ENCODE measurements around the gene MFNG. TPM values are rescaled to one million over a fixed set of nuclear protein-coding genes. Genes with fewer than 3 reads are reported as not detected.

MFNG gene
- total RNA-seq, 1 experiment from 2014 or later = 4.5 TPM

DNA sequence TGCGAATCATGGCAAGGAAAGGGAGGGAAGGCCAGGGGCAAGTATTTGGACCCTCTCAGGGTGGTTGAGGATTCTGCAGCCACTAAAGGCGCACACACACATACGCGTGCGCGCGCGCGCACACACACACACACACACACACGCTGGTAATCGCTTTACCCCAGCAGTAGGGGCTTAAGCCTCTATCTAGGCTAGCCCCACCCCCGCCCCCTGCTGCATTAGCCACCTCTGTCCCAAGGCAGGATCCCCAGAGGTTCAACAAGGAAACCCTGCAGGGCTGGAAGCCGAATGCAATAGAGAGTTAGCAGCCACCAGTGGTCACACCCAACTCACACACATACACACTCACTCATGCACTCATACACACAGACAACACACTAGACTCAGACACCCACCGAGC, 30.3 kb downstream of the MFNG start:
- peaks cover 49 to 72% of the 10 kb centered on the region in 2 experiments for H3K4me1 ChIP-seq (ENCODE audit: control insufficient read depth in 1 of 2, insufficient read depth in 2 of 2, low read length in 2 of 2)
- RAD21 ChIA-PET (ENCODE audit: low non-redundant PET in 1 of 2, low total read pairs in 2 of 2, uncharacterized antibody in 2 of 2, unreplicated experiment in 2 of 2) = interaction anchor here (0.6 to 6.7 kb wide), 4 partner anchors 14 to 139 kb away, joined by 3 to 63 read pairs (median 30); no protein-coding TSS in a partner anchor
- H3K9ac ChIP-seq (ENCODE audit: low read length) = peak overlapping the region; percentile 65
- POLR2A ChIA-PET = interaction anchor here (0.6 to 5.5 kb wide), 8 partner anchors 30 to 139 kb away, joined by 3 to 54 read pairs (median 4); no protein-coding TSS in a partner anchor
- no peak overlapping the region for H2AFZ ChIP-seq (ENCODE audit: low read depth, low read length, poor library complexity, severe bottlenecking)
- ATAC-seq = no peak
- TF ChIP-seq, protein P1, sequence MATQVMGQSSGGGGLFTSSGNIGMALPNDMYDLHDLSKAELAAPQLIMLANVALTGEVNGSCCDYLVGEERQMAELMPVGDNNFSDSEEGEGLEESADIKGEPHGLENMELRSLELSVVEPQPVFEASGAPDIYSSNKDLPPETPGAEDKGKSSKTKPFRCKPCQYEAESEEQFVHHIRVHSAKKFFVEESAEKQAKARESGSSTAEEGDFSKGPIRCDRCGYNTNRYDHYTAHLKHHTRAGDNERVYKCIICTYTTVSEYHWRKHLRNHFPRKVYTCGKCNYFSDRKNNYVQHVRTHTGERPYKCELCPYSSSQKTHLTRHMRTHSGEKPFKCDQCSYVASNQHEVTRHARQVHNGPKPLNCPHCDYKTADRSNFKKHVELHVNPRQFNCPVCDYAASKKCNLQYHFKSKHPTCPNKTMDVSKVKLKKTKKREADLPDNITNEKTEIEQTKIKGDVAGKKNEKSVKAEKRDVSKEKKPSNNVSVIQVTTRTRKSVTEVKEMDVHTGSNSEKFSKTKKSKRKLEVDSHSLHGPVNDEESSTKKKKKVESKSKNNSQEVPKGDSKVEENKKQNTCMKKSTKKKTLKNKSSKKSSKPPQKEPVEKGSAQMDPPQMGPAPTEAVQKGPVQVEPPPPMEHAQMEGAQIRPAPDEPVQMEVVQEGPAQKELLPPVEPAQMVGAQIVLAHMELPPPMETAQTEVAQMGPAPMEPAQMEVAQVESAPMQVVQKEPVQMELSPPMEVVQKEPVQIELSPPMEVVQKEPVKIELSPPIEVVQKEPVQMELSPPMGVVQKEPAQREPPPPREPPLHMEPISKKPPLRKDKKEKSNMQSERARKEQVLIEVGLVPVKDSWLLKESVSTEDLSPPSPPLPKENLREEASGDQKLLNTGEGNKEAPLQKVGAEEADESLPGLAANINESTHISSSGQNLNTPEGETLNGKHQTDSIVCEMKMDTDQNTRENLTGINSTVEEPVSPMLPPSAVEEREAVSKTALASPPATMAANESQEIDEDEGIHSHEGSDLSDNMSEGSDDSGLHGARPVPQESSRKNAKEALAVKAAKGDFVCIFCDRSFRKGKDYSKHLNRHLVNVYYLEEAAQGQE (IDR thresholded peaks at IDR 0.05; ENCODE audit: low read depth) = no peak
- TF ChIP-seq ATF3 (IDR thresholded peaks at IDR 0.05) (no peak), JUND (IDR thresholded peaks at IDR 0.05) (no peak), CBX3 (IDR thresholded peaks at IDR 0.05; ENCODE audit: low read depth) (no peak), TCF7L2 (IDR thresholded peaks at IDR 0.05; ENCODE audit: borderline replicate concordance, extremely low read depth, insufficient read depth, insufficient read length) (no peak), CEBPB (IDR thresholded peaks at IDR 0.05; ENCODE audit: low read depth) (no peak), ZFX (IDR thresholded peaks at IDR 0.05) (no peak), SRF (IDR thresholded peaks at IDR 0.05; ENCODE audit: low read depth) (no peak), POLR2A (IDR thresholded peaks at IDR 0.05; ENCODE audit: borderline replicate concordance, extremely low read depth, insufficient read depth, insufficient read length) (no peak), EZH2phosphoT487 (IDR thresholded peaks at IDR 0.05; ENCODE audit: borderline replicate concordance) (no peak), ELF1 (IDR thresholded peaks at IDR 0.05; ENCODE audit: borderline replicate concordance, low read depth) (no peak), EZH2 (IDR thresholded peaks at IDR 0.05) (no peak), SIN3A (IDR thresholded peaks at IDR 0.05; ENCODE audit: low read depth) (no peak)
- TF ChIP-seq, protein P2, sequence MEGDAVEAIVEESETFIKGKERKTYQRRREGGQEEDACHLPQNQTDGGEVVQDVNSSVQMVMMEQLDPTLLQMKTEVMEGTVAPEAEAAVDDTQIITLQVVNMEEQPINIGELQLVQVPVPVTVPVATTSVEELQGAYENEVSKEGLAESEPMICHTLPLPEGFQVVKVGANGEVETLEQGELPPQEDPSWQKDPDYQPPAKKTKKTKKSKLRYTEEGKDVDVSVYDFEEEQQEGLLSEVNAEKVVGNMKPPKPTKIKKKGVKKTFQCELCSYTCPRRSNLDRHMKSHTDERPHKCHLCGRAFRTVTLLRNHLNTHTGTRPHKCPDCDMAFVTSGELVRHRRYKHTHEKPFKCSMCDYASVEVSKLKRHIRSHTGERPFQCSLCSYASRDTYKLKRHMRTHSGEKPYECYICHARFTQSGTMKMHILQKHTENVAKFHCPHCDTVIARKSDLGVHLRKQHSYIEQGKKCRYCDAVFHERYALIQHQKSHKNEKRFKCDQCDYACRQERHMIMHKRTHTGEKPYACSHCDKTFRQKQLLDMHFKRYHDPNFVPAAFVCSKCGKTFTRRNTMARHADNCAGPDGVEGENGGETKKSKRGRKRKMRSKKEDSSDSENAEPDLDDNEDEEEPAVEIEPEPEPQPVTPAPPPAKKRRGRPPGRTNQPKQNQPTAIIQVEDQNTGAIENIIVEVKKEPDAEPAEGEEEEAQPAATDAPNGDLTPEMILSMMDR (IDR thresholded peaks at IDR 0.05 in 2 of 3, conservative IDR thresholded peaks at IDR 0.05 in 1 of 3; ENCODE audit: borderline replicate concordance in 1 of 3, insufficient read depth in 1 of 3, low read depth in 2 of 3, low read length in 2 of 3) = no peak
- TF ChIP-seq, protein P3, sequence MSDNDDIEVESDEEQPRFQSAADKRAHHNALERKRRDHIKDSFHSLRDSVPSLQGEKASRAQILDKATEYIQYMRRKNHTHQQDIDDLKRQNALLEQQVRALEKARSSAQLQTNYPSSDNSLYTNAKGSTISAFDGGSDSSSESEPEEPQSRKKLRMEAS (IDR thresholded peaks at IDR 0.05) = no peak
- H3K36me3 ChIP-seq (ENCODE audit: control insufficient read depth in 1 of 2, insufficient read depth in 2 of 2, low read length in 2 of 2) = no peaks in the 10 kb centered on the region
- H3K4me2 ChIP-seq (ENCODE audit: low read length) = peak overlapping the region; percentile 65
- no peaks in the 10 kb centered on the region for H3K9me3 ChIP-seq (ENCODE audit: control insufficient read depth in 1 of 2, insufficient read depth in 1 of 2, low read depth in 1 of 2, low read length in 2 of 2)
- peak overlapping the region in 1 of 2 experiments; percentile 31; a peak in 1 of 4 replicates for H3K4me3 ChIP-seq (replicated peaks in 1 of 2; ENCODE audit: low read depth in 1 of 2, low read length in 2 of 2)
- H3K27me3 ChIP-seq (ENCODE audit: insufficient read depth, low read length) = no peaks in the 10 kb centered on the region
- BruUV-seq (replicated peaks) = no TSS peak
- H3K79me2 ChIP-seq (ENCODE audit: insufficient read depth, low read length) = no peaks in the 10 kb centered on the region
- H3K9me2 ChIP-seq (ENCODE audit: insufficient read depth) = no peaks in the 10 kb centered on the region
- no peaks in the 10 kb centered on the region for H4K20me1 ChIP-seq (ENCODE audit: insufficient read depth)
- no peak for DNase-seq (ENCODE audit: low read depth, low spot score)
- peak overlapping the region; percentile 96 for H3K27ac ChIP-seq (ENCODE audit: low read depth, low read length)
- intact Hi-C loops (cut with micrococcal nuclease) = loop anchor here (1.0 to 2.0 kb wide), 4 partner anchors 24 to 197 kb away; no protein-coding TSS in a partner anchor
- CTCF ChIA-PET = interaction anchor here (0.6 to 8.1 kb wide), 11 partner anchors 9 to 405 kb away, joined by 3 to 147 read pairs (median 4); no protein-coding TSS in a partner anchor

Data from HCT116 (cell line).